GM20000 (cell line): Measurements from ENCODE around the gene UACA.

Experiments used
- DNase-seq: peaks from one replicate; pipeline ENCODE4 v3.0.0; 2012; ENCODE audit warnings: low spot score
- TF ChIP-seq, protein P1 (sequence below): IDR thresholded peaks from 2 replicates; pipeline ENCODE4 v1.5.1; 2012; ENCODE audit warnings: mild to moderate bottlenecking, control low read depth; ENCODE audit errors: extremely low read depth, missing control alignments

UACA gene

DNA sequence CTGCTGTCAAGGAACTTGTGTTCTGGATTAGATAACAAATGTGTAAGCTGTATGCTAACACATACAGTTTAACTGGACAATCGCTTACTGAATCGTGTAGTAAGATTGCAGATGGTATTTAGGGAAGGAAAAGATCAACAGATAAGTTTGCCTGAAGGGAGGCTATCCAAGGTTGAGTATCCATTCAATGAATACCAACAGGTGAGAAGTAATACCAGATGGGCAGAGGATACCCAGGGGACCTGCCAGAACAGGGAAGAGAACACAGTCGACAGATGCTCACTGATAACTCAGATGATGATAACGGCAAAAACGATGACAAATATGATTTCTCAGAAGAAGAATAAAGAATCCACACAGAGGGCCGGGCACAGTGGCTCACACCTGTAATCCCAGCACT lies 3.2 kb upstream of the UACA start:
- TF ChIP-seq, protein P1, sequence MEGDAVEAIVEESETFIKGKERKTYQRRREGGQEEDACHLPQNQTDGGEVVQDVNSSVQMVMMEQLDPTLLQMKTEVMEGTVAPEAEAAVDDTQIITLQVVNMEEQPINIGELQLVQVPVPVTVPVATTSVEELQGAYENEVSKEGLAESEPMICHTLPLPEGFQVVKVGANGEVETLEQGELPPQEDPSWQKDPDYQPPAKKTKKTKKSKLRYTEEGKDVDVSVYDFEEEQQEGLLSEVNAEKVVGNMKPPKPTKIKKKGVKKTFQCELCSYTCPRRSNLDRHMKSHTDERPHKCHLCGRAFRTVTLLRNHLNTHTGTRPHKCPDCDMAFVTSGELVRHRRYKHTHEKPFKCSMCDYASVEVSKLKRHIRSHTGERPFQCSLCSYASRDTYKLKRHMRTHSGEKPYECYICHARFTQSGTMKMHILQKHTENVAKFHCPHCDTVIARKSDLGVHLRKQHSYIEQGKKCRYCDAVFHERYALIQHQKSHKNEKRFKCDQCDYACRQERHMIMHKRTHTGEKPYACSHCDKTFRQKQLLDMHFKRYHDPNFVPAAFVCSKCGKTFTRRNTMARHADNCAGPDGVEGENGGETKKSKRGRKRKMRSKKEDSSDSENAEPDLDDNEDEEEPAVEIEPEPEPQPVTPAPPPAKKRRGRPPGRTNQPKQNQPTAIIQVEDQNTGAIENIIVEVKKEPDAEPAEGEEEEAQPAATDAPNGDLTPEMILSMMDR: no peak

DNA sequence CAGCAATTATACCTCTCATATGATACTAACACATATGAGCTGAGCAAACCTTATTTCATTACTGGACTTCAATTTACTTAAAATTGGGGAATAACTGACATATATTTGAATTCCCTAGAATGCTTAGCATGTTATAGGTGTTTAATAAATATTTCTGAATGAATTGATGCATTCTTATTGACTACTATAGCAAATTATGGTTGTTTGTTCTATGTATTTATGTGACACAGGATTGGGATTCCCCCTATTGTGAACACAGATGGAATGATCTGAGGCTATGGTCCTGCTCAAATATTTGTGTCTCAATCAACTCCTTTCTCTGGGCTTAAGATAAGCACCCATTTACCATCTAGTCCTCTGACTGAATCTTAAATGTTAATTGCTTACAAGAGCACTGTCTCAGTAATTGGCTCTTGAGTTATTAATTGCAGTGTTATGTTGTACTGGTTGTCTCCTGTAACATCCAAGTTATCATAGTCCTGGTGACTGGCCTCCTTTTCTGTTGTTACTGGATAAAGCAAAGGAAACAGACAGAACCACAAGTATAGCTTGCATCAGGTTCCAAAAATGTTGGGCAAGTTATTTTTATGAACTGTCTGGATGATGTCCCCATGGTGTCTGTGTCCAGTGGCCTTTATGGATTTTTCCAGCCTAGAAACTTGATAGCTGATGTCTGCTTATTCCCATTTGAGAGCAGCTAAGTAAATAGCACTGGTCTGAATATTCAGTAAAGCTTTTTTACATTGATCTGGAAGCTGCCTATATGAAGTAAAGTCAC lies 2.3 kb upstream of the UACA start:
- TF ChIP-seq, protein P1: no peak
- no peak for DNase-seq

More for the DNA sequence above, 3.2 kb upstream of the UACA start:
- no peak for DNase-seq

DNA sequence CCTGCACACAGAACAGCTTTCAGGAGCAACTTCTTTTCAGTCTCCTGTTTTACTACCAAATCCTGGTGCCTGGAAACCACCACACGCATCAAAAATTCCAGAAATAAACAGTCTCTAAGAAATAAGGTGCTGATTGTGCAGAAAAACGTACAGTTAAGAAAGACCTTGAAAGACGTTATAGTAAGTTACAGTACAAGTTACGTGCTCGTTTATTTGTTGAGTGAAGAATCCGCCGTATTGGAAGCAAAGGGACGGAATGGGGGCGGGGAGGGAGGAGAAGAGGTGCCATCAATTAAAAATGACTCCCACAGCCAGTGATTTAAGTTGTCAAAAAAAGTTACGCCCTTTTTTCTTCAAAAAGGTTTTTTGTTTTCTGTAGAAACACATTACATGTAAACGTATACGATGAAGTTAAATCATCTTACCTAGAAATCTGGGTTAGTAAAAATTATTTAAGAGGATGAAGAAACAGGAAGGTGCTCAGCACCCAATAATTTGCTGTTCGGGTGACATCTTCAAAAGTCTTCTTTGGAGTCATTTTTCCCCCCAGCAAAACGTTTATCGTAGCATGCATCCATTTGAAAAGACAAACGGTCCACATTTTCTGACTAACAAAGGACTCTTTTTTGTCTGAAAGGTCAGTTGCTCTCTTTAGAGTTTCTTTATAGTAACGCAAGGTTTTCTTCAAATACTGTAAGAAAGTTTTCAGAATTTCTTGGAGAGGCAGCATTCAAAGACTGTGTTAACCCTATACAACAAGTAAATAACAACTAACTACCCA lies 782 bp upstream of the UACA start:
- TF ChIP-seq, protein P1: no peak
- DNase-seq: no peak

DNA sequence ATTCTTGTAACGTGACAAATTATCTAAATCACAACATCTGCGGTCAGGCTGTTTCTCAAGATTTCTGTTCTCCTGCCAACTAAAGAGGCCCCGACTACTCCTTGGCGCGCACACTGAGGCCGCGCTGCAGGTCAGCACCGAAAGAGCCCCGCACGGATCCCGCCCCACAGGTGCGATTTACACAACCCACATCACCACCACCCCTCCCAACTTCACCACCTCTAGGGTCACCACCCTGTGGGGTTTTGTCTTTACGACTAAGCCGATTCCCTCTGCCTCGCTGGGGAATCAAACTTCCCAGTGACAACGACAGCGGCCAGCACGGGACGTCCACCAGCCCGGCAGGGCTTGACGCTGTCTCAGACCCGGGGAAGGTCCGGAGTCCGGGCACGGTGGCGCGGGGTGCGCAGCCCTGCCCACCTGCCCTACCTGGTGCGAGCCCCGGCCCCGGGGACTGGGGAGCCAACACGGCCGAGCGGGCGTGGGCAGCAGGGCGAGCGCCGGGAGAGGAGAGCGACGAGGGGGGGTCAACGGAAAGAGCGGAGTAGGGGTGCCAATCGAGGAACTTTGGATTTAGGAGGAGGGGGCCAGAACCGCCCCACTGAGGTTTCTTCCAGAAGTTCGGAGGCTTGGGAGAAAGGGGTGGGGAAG lies 764 bp downstream of the UACA start:
- DNase-seq: no peak

DNA sequence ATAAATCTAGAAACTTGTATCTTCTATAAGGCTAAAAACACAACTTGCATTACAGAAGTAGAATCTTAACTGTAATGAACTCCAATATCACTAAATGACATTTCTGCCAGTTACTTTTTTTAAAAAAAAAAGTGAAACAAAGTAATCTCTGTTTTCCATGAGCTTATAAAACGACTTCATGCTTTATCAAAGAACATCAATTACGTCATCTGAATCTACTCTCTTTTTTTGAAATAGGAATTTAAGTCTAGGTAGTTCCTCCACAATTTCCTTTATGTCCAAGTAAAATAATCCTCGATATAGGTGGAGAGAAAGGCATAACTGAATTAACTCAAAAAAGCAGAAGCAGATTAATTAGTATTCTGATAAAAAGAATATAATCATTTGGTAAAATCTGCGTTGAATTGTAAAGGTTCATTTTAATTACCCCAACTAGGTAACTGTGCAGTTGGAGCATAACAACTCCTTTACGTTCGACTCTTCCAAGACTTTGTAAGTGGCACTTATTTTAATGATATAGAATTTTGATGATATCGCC lies 1.4 kb downstream of the UACA start:
- DNase-seq: no peak
- TF ChIP-seq, protein P1: no peak

More for the DNA sequence above, 764 bp downstream of the UACA start:
- TF ChIP-seq, protein P1: no peak

DNA sequence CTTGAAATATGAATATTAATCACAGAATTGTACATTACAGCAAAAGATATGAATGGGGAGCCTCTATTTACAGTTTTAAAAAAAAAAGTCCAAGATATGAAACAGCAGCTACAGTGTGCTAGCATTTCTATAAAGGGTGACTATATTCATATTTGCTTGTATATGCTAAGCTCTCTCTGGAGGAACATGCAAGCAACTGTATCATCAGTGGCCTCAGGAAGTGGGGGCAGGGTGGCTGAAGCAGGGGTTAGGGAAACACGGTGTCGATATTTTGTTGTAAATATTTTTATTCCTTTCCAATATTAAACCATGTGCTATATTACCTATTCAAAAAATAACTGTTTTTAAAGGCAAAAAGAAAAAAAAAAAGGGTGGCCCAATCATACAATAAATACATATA lies 2.3 kb downstream of the UACA start:
- TF ChIP-seq, protein P1: no peak
- no peak for DNase-seq
